HG02623 (cell line): Measurements from ENCODE around the gene ECPAS.
"Not testable (repeated sequence)": the region's sequence is repeated elsewhere in the genome, so short reads cannot be mapped to it uniquely, and the experiment has no call there.

ENCODE experiments used
- ATAC-seq: cut with Tn5 transposase; IDR thresholded peaks from one replicate; pipeline ENCODE4 v1.9.1; 2021; ENCODE audit warnings: moderate library complexity; ENCODE audit not compliant: unreplicated experiment

ECPAS gene, protein sequence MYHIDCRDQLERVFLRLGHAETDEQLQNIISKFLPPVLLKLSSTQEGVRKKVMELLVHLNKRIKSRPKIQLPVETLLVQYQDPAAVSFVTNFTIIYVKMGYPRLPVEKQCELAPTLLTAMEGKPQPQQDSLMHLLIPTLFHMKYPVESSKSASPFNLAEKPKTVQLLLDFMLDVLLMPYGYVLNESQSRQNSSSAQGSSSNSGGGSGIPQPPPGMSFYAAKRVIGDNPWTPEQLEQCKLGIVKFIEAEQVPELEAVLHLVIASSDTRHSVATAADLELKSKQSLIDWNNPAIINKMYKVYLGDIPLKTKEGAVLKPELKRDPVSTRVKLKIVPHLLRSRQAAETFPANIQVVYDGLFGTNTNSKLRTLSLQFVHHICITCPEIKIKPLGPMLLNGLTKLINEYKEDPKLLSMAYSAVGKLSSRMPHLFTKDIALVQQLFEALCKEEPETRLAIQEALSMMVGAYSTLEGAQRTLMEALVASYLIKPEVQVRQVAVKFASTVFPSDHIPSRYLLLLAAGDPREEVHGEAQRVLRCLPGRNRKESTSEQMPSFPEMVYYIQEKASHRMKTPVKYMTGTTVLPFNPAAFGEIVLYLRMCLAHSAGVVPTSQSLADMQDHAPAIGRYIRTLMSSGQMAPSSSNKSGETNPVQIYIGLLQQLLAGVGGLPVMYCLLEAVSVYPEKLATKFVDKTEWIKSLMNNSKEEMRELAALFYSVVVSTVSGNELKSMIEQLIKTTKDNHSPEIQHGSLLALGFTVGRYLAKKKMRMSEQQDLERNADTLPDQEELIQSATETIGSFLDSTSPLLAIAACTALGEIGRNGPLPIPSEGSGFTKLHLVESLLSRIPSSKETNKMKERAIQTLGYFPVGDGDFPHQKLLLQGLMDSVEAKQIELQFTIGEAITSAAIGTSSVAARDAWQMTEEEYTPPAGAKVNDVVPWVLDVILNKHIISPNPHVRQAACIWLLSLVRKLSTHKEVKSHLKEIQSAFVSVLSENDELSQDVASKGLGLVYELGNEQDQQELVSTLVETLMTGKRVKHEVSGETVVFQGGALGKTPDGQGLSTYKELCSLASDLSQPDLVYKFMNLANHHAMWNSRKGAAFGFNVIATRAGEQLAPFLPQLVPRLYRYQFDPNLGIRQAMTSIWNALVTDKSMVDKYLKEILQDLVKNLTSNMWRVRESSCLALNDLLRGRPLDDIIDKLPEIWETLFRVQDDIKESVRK (N-terminal part only)

DNA sequence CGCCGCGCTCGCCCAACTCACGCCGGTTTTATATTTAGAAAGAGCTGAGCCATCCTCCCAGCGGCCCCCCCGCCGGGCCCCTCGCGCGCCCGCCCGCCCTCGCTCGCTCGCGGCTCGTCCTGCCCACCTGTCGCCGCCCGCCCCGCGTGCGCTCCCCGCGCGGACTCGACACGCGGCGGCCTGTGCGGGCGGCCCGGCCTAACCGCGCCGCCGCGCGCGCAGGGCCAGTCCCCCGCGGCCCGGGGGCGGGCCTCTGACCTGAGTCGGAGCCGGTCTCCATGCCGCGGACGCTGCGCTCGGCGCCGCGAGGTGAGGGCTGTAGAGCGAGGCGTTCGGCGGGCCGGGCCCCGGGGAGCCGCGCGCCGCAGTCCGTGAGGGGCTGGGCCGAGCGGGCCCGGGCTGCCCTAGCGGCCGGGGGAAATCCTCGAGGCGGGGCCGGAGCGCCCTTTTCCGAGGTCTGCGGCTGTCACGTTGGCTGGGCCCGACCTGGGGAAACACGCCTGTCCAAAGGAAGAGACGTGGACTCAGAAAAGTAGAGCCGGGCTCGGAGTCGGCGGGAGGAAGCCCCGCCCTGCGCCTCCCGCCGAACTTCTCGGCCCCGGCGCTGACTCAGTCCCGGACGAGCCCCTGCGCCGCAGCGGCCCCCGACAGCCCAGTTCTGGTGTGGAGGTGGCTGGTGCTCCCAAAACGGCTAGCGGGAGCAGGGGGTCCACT is at the start of gene ECPAS:
TSS of gene ECPAS (minus strand) at position 526 of the 714 bp plus-strand sequence. CDS start 11,465 bp downstream, outside the sequence.
- peak; percentile 49 for ATAC-seq

DNA sequence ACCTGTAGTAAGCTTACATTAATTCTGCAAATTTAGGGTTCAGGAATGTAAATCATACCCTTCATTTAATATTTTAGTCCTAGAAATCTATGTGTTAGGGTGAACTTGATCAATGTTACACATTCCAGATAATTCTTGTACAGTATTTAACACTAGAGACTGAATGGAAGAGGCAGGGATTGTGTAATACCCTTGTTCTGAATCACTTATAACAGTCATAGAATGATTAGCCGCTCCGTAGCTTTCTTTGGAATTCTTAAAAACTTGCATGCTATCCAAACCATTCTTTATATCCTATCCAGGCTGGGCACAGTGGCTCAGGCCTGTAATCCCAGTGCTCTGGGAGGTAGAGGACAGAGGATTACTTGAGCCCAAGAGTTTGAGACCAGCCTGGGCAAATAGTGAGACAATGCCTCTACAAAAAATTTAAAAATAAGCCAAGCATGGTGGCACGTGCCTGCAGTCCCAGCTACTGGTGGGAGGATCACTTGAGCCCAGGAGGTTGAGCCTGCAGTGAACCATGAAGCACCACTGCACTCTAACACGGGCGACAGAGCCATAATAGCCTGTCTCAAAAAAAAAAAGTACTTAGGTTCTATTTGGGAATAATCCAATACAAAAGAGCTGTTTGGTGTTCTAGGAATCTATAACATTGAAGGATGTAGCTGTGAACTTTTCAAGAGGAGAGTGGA is 49.1 kb upstream of the ECPAS start:
- no peak for ATAC-seq

DNA sequence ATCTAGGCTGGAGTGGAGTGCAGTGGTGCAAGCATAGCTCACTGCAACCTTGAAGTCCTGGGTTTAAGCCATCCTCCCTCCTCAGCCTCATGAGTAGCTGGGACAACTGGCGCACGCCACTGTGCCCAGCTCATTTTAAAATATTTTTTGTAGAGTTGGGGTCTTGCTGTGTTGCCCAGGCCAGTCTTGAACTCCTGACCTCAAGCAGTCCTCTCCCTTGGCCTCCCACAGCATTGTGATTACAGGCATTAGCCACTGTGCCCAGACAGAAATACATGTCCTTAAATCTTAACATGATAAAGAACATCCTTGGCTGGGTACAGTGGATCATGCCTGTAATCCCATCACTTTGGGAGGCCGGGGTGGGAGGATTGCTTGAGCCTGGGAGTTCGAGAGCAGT is 47.5 kb upstream of the ECPAS start:
- ATAC-seq: no peak

DNA sequence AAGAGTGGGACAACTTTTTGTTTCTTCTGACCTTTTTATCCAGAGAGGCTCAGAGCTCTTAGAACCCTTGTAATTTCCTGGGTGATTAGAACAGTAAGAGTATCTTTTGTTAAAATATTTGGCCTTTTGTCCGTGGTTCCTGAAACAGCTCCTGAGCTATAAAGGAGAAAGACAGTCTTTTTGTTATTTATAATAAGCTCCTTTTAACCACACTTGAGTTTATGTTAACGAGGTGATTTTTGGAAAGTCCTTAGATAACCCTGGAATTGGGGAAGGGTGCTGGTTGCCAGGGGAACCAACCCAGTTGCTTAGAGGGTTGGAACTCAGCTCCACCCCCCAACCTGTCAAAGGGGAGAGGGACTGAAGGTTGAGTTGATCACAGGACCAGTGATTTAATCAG is 45.6 kb upstream of the ECPAS start:
- ATAC-seq: no peak

DNA sequence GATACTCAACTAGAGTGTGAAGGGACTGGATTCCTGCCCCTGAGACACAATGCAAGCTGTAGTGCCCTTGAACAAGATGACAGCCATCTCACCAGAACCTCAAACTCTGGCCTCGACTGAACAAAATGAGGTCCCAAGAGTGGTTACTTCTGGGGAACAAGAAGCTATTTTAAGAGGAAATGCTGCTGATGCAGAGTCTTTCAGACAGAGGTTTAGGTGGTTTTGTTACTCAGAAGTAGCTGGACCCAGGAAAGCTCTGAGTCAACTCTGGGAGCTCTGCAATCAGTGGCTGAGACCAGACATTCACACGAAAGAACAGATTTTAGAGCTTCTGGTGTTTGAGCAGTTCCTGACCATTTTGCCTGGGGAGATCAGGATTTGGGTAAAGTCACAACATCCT is 43.2 kb upstream of the ECPAS start:
- no peak for ATAC-seq

DNA sequence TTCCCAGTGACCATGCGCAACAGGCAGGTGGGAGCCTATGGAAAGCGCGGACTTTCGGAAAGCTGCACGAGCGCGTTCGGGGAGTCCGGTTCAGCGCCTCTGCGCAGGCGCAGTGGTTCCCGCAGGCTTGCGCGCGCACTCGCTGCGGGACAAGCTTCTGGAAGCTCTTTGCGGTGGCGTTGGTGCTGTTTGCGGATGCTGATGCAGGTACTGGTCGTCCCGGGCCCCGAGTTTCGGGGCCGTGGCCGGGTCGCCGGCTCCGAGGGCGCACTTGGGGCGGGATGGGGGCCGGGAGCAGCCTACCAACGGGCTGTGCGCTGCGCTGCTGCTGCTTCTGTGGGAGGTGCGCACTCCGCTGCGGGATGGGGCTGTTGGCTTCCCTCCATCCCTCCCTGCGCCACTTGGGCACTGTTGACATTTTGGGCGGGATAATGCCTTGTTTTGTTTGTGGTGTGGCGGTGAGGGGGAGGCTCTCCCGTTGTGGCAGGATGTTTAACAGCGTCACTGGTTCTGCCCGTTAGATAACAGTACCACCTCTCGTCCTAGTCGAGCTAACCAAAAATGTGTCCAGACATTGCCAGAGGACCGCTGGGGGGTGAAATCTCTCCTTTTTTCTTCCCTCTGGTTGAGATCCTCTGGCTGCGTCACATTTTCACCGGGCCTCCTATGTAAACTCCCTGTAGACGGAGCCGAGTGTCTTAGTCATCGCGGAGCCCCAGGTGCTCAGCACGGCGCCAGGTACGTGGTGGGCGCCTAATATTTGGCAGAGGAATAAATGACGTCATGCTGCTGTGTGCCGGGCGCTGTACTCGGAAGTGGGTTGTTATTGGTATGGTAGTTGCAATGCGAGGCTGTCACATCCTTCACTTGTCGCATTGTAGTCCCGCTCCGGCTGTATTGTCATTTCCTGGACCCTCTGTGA is 41.1 kb upstream of the ECPAS start, which contains the start of gene ZNF483:
TSS of gene ZNF483 (plus strand) at position 124 of the 922 bp plus-strand sequence. CDS start 2,217 bp downstream, outside the sequence.
- peak; percentile 67 for ATAC-seq

DNA sequence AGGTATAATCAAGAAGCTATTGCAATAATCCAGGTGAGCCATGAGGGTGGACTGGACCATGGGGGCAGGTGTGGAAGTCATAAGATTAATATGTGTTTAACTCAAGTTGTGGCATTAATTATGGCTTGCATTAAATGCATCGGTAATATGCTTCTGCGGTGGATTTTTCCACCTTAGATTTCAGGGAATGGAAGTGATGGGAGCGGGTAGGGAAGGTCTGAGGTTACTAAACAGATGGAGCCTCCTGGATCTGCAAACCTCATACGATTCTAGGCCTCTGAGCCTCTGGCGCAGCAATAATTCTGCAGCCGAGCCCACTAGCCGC is 40.5 kb upstream of the ECPAS start:
- ATAC-seq: no peak

DNA sequence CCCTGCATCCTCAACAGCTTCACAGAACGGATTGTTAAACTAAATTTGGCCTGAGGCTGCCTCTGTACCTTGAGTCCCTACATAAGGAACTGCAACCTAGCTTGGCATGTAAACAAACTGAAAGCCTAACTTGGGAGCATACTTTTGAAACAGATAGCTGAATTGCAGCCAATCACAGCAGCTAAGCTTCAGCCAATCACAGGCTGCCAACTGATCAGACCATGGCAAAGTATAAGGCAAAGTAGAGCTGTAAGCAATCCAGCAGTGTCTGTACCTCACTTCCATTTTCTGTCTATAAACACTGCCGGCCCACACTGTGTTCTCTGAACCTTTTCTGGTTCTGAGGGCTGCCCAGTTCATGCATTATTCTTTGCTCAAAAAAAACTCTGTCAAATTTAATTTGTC is 31.9 kb upstream of the ECPAS start:
- ATAC-seq: no peak

DNA sequence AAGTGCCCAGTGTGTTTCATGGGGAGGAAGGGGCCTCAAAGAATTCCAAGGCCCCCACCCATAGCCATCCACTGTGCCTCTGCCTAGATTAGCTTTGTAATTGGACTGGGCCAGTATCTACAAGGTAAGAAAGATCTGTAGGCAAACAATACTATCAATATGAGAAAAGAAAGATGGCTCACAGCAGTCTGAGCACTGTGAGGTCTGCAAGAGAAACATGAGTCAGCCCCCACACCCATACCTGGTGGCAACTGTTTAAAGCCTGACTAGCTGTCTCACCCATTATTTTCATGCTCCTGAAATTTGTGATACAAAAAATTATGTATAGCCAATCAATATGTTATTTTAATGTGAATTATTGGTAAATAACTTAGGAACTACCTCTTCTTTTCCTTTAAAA is 30.8 kb upstream of the ECPAS start:
- no peak for ATAC-seq

DNA sequence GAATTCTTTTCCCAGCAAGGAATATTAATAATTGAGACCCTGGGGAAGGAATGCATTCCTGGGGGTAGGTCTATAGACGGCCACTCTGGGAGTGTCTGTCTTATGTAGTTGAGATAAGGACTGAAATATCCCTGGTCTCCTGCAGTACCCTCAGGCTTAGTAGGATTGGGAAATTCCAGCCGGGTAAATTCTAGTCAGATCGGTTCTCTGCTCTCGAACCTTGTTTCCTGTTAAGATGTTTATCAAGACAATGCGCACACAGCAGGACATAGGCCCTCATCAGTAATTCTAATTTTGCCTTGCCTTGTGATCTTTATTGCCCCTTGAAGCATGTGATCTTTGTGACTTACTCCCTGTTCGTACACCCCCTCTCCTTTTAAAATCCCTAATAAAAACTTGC is 27.4 kb upstream of the ECPAS start:
- not testable (repeated sequence) for ATAC-seq

DNA sequence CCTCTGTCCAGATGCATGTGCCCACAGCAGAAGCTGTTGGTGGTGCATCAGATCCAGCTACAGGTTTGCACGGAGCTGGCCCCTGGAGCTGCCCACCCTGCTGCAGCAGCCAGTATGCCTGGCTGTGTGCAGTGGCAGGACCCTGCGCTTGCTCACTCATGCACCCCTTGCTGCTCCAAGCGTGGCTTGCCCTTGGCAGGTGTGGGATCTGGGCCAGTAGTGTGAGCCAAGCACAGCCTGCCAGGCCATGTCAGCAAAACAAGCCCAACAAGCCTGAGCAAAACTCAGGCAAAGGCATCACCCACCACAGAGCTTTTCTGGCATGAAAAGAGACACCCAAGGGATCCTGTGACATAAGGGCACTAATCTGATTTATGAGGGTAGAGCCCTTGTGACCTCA is 18.3 kb upstream of the ECPAS start:
- no peak for ATAC-seq

DNA sequence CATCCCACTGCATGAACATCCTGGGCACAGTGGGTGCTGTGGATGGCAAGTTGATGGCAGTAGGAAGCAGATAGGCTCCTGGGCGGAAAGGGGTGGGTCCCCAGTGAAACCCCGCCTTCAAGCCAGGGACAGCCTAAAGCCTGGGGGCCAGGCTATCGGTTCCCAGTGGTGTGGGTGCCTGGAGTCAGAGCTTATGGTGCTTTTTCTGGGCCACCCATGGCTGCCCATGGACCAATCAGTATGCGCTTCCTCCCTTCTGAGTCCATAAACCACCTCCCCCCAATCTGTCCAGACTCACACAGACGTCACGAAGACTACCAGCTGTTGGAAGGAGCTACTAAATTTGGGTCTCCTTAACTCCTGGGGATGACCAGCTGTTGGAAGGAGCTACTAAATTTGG is 17.5 kb upstream of the ECPAS start:
- ATAC-seq: no peak

DNA sequence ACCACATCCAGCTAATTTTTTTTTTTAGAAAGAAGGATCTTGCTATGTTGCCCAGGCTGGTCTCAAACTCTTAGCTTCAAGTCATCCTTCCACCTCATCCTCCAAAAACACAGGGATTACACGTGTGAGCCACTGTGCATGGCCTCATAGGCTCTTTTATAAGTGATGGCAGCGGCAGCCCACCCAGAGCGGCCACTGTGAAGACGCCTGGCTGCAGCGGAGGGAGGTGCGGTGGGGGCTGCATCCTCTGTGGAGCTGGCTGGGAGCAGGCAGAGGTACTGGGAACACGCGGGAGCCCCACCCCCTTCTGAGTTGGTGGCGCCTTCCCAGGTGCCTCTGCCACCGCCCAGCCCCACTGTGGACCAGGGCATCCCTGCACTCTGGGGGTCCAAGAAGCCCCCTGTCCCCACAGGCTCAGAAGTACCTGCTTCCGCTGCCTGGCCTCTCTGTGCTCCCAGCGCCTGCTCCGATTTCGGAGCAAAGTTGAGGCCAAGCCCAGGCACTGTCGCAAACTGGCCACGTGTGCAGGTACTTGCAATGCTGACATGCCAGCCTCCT is 16.9 kb upstream of the ECPAS start:
- no peak for ATAC-seq

DNA sequence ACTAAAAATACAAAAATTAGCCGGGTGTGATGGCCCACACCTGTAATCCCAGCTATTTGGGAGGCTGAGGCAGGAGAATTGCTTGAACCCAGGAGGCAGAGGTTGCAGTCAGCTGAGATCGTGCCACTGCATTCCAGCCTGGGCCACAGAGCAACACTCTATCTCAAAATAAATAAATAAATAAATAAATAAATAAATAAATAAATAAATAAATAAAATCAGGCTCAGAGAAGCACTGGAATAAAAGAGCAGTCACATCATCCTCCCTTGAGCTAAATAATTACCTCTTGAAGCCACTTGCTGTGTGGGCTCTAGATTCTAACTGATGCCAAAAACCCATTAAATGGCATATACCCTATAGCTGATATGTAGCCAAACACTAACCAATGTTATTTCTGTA is 13.0 kb upstream of the ECPAS start:
- not testable (repeated sequence) for ATAC-seq

DNA sequence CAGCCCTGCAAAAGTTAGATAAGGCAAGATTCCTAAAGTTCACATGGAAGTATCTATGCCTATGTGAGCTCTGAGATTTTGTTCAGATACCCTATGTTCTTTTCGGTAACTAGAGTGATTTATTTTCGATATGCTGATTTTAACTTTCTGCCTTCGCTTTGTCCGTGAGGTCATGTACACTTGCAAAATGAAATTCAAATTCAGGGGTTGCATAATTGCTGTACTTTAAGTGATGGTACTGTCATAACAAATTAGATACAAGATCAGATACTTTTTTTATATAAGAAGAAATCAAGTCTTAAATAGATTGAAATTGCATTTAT is 350 bp upstream of the ECPAS start:
- no peak for ATAC-seq

DNA sequence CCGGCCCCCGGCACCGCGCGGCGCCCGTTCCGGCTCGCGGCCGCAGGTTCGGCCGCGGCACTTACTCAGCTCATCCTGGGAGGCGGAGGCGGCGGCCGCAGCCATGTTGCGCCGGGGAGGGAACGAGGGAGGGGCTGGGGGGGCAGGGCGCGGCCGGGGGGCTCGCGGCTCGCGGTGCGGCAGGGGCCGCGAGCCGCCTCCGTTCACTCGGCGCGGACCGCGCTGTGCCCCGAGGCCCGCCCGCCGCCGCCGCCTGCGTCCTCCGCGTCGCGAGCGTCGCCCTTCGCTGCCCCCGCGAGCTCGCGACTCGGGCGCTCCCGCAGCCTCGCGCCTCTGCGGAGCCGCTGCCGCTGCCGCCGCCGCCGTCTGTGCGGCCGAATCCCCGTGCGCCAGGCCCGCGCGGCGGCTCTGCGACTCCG is 735 bp downstream of the ECPAS start:
- peak; percentile 32 for ATAC-seq

DNA sequence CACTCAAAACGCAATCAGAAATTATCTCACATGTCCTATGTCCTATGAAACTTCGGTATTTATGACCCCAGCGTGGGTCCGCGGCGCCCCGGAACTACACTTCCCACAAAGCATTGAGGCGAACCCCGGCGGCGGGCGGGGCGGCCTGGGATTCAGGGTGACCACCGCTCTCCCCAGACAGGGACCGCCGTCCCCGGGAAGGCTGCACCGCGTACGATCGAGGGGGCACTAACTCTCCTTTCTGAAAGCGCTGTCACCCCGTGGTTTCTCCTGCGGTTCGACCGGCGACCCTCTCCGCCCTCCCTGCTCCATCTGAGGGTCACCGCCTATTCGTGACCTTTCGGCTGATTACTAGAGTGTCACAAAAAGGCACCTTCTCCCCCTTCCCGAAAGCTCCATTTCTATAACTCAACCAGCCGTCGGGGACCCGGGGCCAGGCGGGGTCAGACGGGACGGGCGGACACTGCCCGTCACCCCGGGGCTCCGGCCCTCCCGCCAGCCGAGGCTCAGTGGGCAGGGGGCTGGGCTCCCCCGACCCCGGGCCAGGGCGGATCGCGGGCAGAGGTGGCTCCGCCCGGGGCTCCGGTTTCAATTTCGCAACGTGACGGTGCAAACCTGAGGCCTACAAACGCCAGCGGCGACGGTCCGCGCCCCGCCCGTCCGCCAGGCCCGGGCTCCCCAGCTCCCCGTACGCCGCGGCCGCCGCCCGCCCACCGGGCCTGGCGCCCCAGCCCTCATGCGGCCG is 1.3 kb downstream of the ECPAS start:
- ATAC-seq: peak; percentile 48
